Left kidney (tissue), 2 donors: Measurements from ENCODE around the gene SLIT1. TPM values are rescaled to one million over a fixed set of nuclear protein-coding genes. Genes with fewer than 3 reads are reported as not detected.

Source experiments
- DNase-seq: peaks from one replicate; pipeline ENCODE4 v3.0.0-alpha.2; 2013
- polyA plus RNA-seq: library from polyadenylated mRNA; unstranded; fragments of 120-200 nt; gene quantifications from one replicate; pipeline ENCODE4 v1.2.1, GENCODE V29; 2013; ENCODE audit not compliant: insufficient read length

Gene SLIT1
- polyA plus RNA-seq, 1 donor = 9.7 TPM

GRCh38 chr10:97139651-97140048 lies 46.1 kb downstream of the SLIT1 start:
- DNase-seq = no peak

- no peak for DNase-seq
Measured at GRCh38 chr10:97138846-97139245, 46.9 kb downstream of the SLIT1 start.

GRCh38 chr10:97138174-97138573 lies 47.6 kb downstream of the SLIT1 start:
- no peak for DNase-seq

GRCh38 chr10:97136756-97137155 lies 49.0 kb downstream of the SLIT1 start:
- no peak for DNase-seq

GRCh38 chr10:97135464-97135863 lies 50.3 kb downstream of the SLIT1 start:
- no peak for DNase-seq

- no peak for DNase-seq
Measured at GRCh38 chr10:97134983-97135382, 50.8 kb downstream of the SLIT1 start.

- DNase-seq = no peak
Measured at GRCh38 chr10:97134110-97134509, 51.6 kb downstream of the SLIT1 start.

GRCh38 chr10:97132273-97132672 lies 53.5 kb downstream of the SLIT1 start:
- DNase-seq = no peak

- DNase-seq = no peak
Measured at GRCh38 chr10:97131666-97132065, 54.1 kb downstream of the SLIT1 start.

- no peak for DNase-seq
Measured at GRCh38 chr10:97131181-97131628, 54.6 kb downstream of the SLIT1 start.

- no peak for DNase-seq
Measured at GRCh38 chr10:97129666-97130065, 56.1 kb downstream of the SLIT1 start.

- DNase-seq = no peak
Measured at GRCh38 chr10:97128516-97129154, 57.1 kb downstream of the SLIT1 start.

GRCh38 chr10:97128039-97128492 lies 57.7 kb downstream of the SLIT1 start:
- no peak for DNase-seq

- no peak for DNase-seq
Measured at GRCh38 chr10:97127509-97127908, 58.2 kb downstream of the SLIT1 start.

- no peak for DNase-seq
Measured at GRCh38 chr10:97124211-97124610, 61.5 kb downstream of the SLIT1 start.

- no peak for DNase-seq
Measured at GRCh38 chr10:97123765-97124164, 62.0 kb downstream of the SLIT1 start.

- DNase-seq = no peak
Measured at GRCh38 chr10:97121041-97121440, 64.7 kb downstream of the SLIT1 start.

GRCh38 chr10:97120370-97120769 lies 65.4 kb downstream of the SLIT1 start:
- no peak for DNase-seq

GRCh38 chr10:97119058-97119745 lies 66.6 kb downstream of the SLIT1 start:
- DNase-seq = no peak

GRCh38 chr10:97117372-97117771 lies 68.4 kb downstream of the SLIT1 start:
- no peak for DNase-seq

GRCh38 chr10:97116462-97117162 lies 69.1 kb downstream of the SLIT1 start:
- DNase-seq = no peak

- no peak for DNase-seq
Measured at GRCh38 chr10:97115846-97116245, 69.9 kb downstream of the SLIT1 start.

GRCh38 chr10:97111615-97112014 lies 74.1 kb downstream of the SLIT1 start:
- no peak for DNase-seq
